ENCODE measurements around the gene GNPAT. TPM values are rescaled to one million over a fixed set of nuclear protein-coding genes. Genes with fewer than 3 reads are reported as not detected.

GNPAT gene
- total and polyA plus RNA-seq, 10 of the 15 experiments (the other 5 are each of a cell fraction or from before 2014, with no cell fraction given): 24.0 to 70.6 (median 47.2) TPM

DNA sequence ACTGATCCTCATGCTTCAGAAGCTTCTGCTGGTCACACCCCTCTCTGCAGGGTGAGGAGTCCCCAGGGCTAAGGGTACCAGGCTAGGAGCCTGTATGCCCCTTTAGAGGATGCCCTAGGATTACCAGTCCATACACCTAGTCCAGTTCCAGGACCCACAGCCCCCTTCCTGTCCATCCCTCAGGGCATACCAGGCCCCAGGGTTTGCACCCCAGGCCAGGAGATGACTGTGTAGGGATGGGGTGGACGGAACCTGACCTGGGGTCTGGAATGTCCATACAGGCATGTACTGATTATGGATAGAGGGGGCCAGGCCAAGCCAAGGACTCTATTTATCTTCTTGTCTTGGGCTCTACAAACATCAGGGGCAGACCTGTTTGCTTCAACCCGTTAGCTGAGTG lies 44.3 kb upstream of the GNPAT start:
- no peaks in the 10 kb centered on the region for H3K4me1 ChIP-seq (ENCODE audit: control insufficient read depth, insufficient read depth, low read length)
- no peak overlapping the region for H3K4me3 ChIP-seq
- in situ Hi-C loops (cut with MboI) (no loop called here), intact Hi-C loops (cut with micrococcal nuclease; ENCODE audit: unreplicated experiment) (no loop called here)
- H3K9me3 ChIP-seq (replicated peaks; ENCODE audit: control insufficient read depth, insufficient read depth, low read length): no peaks in the 10 kb centered on the region
- ChIA-PET CTCF (no interaction called here), SMC1A (ENCODE audit: uncharacterized antibody, unreplicated experiment) (interaction anchor here (1.1 kb wide), 1 partner anchor 14 kb away, joined by 3 read pairs; no protein-coding TSS in a partner anchor), RAD21 (ENCODE audit: unreplicated experiment) (no interaction called here), POLR2A (no interaction called here)
- H3K4me2 ChIP-seq (ENCODE audit: control insufficient read depth, insufficient read depth): no peak overlapping the region
- no peak overlapping the region for H2AFZ ChIP-seq (ENCODE audit: control insufficient read depth, low read depth, low read length)
- no peaks in the 10 kb centered on the region; a peak in 1 of 4 replicates for H3K27me3 ChIP-seq (replicated peaks in 1 of 2; ENCODE audit: control insufficient read depth in 2 of 2, insufficient read depth in 2 of 2, low read length in 1 of 2)
- FAIRE-seq: no peak
- no peak overlapping the region for H3K9ac ChIP-seq (ENCODE audit: control insufficient read depth, insufficient read depth, low read length)
- no TSS peak for BruUV-seq (replicated peaks)
- DNase-seq (ENCODE audit: low read depth, low spot score): no peak
- no peaks in the 10 kb centered on the region for H3K36me3 ChIP-seq (ENCODE audit: control insufficient read depth in 2 of 2, insufficient read depth in 2 of 2, low read length in 1 of 2)
- H3K27ac ChIP-seq (ENCODE audit: control insufficient read depth, insufficient read depth): no peak overlapping the region
- H3K79me2 ChIP-seq (ENCODE audit: control insufficient read depth, insufficient read depth, low read length): no peaks in the 10 kb centered on the region
- no peaks in the 10 kb centered on the region for H4K20me1 ChIP-seq (ENCODE audit: control insufficient read depth, insufficient read depth)
- no peak for ATAC-seq
- 0% methylated on average over 2 of the region's 2 CpGs for WGBS (ENCODE audit: insufficient coverage, insufficient replicate concordance, low lambda C conversion rate, missing lambda C conversion rate)
- TF ChIP-seq SMAD5 (IDR thresholded peaks at IDR 0.05; ENCODE audit: low read depth): no peak
- TF ChIP-seq TCF12 (IDR thresholded peaks at IDR 0.05; ENCODE audit: low read depth, low read length): no peak
- no peak for TF ChIP-seq EZH2 (IDR thresholded peaks at IDR 0.05; ENCODE audit: borderline replicate concordance, control insufficient read depth, low read depth, low read length)
- no peak for TF ChIP-seq CREB1 (IDR thresholded peaks at IDR 0.05; ENCODE audit: low read depth)
- TF ChIP-seq, protein P1, sequence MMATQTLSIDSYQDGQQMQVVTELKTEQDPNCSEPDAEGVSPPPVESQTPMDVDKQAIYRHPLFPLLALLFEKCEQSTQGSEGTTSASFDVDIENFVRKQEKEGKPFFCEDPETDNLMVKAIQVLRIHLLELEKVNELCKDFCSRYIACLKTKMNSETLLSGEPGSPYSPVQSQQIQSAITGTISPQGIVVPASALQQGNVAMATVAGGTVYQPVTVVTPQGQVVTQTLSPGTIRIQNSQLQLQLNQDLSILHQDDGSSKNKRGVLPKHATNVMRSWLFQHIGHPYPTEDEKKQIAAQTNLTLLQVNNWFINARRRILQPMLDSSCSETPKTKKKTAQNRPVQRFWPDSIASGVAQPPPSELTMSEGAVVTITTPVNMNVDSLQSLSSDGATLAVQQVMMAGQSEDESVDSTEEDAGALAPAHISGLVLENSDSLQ (IDR thresholded peaks at IDR 0.05): no peak
- TF ChIP-seq, protein P2, sequence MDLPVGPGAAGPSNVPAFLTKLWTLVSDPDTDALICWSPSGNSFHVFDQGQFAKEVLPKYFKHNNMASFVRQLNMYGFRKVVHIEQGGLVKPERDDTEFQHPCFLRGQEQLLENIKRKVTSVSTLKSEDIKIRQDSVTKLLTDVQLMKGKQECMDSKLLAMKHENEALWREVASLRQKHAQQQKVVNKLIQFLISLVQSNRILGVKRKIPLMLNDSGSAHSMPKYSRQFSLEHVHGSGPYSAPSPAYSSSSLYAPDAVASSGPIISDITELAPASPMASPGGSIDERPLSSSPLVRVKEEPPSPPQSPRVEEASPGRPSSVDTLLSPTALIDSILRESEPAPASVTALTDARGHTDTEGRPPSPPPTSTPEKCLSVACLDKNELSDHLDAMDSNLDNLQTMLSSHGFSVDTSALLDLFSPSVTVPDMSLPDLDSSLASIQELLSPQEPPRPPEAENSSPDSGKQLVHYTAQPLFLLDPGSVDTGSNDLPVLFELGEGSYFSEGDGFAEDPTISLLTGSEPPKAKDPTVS (IDR thresholded peaks at IDR 0.05; ENCODE audit: low read depth, low read length): no peak
- no peak for TF ChIP-seq BHLHE40 (IDR thresholded peaks at IDR 0.05; ENCODE audit: borderline replicate concordance in 1 of 2, low read depth in 2 of 2, low read length in 1 of 2)
- TF ChIP-seq, protein P3, sequence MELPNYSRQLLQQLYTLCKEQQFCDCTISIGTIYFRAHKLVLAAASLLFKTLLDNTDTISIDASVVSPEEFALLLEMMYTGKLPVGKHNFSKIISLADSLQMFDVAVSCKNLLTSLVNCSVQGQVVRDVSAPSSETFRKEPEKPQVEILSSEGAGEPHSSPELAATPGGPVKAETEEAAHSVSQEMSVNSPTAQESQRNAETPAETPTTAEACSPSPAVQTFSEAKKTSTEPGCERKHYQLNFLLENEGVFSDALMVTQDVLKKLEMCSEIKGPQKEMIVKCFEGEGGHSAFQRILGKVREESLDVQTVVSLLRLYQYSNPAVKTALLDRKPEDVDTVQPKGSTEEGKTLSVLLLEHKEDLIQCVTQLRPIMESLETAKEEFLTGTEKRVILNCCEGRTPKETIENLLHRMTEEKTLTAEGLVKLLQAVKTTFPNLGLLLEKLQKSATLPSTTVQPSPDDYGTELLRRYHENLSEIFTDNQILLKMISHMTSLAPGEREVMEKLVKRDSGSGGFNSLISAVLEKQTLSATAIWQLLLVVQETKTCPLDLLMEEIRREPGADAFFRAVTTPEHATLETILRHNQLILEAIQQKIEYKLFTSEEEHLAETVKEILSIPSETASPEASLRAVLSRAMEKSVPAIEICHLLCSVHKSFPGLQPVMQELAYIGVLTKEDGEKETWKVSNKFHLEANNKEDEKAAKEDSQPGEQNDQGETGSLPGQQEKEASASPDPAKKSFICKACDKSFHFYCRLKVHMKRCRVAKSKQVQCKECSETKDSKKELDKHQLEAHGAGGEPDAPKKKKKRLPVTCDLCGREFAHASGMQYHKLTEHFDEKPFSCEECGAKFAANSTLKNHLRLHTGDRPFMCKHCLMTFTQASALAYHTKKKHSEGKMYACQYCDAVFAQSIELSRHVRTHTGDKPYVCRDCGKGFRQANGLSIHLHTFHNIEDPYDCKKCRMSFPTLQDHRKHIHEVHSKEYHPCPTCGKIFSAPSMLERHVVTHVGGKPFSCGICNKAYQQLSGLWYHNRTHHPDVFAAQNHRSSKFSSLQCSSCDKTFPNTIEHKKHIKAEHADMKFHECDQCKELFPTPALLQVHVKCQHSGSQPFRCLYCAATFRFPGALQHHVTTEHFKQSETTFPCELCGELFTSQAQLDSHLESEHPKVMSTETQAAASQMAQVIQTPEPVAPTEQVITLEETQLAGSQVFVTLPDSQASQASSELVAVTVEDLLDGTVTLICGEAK (IDR thresholded peaks at IDR 0.05; ENCODE audit: borderline replicate concordance): no peak
- TF ChIP-seq TCF7 (IDR thresholded peaks at IDR 0.05; ENCODE audit: borderline replicate concordance): no peak
- TF ChIP-seq IRF4 (IDR thresholded peaks at IDR 0.05; ENCODE audit: low read depth, low read length): no peak
- TF ChIP-seq HDGF (IDR thresholded peaks at IDR 0.05): no peak
- TF ChIP-seq, protein P4, sequence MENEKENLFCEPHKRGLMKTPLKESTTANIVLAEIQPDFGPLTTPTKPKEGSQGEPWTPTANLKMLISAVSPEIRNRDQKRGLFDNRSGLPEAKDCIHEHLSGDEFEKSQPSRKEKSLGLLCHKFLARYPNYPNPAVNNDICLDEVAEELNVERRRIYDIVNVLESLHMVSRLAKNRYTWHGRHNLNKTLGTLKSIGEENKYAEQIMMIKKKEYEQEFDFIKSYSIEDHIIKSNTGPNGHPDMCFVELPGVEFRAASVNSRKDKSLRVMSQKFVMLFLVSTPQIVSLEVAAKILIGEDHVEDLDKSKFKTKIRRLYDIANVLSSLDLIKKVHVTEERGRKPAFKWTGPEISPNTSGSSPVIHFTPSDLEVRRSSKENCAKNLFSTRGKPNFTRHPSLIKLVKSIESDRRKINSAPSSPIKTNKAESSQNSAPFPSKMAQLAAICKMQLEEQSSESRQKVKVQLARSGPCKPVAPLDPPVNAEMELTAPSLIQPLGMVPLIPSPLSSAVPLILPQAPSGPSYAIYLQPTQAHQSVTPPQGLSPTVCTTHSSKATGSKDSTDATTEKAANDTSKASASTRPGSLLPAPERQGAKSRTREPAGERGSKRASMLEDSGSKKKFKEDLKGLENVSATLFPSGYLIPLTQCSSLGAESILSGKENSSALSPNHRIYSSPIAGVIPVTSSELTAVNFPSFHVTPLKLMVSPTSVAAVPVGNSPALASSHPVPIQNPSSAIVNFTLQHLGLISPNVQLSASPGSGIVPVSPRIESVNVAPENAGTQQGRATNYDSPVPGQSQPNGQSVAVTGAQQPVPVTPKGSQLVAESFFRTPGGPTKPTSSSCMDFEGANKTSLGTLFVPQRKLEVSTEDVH (IDR thresholded peaks at IDR 0.05; ENCODE audit: low read depth, partially characterized antibody): no peak
- TF ChIP-seq TAF1 (IDR thresholded peaks at IDR 0.05; ENCODE audit: borderline replicate concordance, low read depth, low read length): no peak
- no peak for TF ChIP-seq SMARCA5 (IDR thresholded peaks at IDR 0.05)
- no peak for TF ChIP-seq EP300 (IDR thresholded peaks at IDR 0.05; ENCODE audit: borderline replicate concordance in 1 of 2, control insufficient read depth in 1 of 2, low read depth in 2 of 2, low read length in 2 of 2)
- TF ChIP-seq SIN3A (IDR thresholded peaks at IDR 0.05; ENCODE audit: low read depth, low read length): no peak

All from GM12878 (cell line).